DOHH2 (cell line): Measurements from ENCODE around the gene TOX3.

Experiments used
- CTCF ChIP-seq: fragments of 200-600 bp; sonication (generic); IDR thresholded peaks from one replicate; pipeline ENCODE4 v1.5.1; 2014; ENCODE audit warnings: antibody characterized with exemption, mild to moderate bottlenecking, low read depth, low read length; ENCODE audit not compliant: poor library complexity, severe bottlenecking
- EZH2phosphoT487 ChIP-seq: fragments of 200-600 bp; sonication (generic); IDR thresholded peaks from 2 replicates; pipeline ENCODE4 v1.6.1; 2017; ENCODE audit warnings: borderline replicate concordance, mild to moderate bottlenecking, antibody characterized with exemption, low read length, moderate library complexity, mixed read lengths

GRCh38 chr16:52591471-52591870 is 44.5 kb upstream of the TOX3 start:
- no peak for TF ChIP-seq CTCF
- no peak for TF ChIP-seq EZH2phosphoT487
